GM12891 (cell line): ENCODE data around the gene FAM234B.
"Not testable (repeated sequence)": the region's sequence is repeated elsewhere in the genome, so short reads cannot be mapped to it uniquely, and the experiment has no call there.

Source experiments
- POLR2A ChIP-seq: IDR thresholded peaks from 2 replicates; pipeline ENCODE4 v1.6.1; 2011; ENCODE audit warnings: low read depth, low read length, control low read depth
- POLR2AphosphoS5 ChIP-seq: IDR thresholded peaks from 2 replicates; pipeline ENCODE4 v1.6.1; 2011; ENCODE audit warnings: low read depth, low read length, control low read depth
- POU2F2 ChIP-seq: IDR thresholded peaks from 2 replicates; pipeline ENCODE4 v1.6.1; 2011; ENCODE audit warnings: low read depth, mild to moderate bottlenecking, control low read depth, low read length, moderate library complexity

DNA sequence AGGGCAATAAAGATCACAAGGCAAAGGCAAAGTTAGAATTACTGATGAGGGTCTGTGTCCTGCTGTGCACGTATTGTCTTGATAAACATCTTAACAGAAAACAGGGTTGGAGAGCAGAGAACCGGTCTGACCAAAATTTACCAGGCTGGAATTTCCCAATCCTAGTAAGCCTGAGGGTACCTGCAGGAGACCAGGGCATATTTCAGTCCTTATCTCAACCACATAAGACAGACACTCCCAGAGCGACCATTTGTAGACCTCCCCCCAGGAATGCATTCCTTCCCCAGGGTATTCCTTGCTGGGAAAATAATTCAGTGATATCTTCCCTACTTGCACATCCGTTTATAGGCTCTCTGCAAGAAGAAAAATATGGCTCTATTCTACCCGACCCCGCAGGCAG, 9.4 kb downstream of the FAM234B start:
- not testable (repeated sequence) for TF ChIP-seq POLR2A, POLR2AphosphoS5, POU2F2
